GM18909 (cell line): ENCODE measurements around the gene COQ8B.
A peak's percentile ranks its signal among the peaks of the same experiment; 100 is the strongest.
"Not testable (repeated sequence)": the region's sequence is repeated elsewhere in the genome, so short reads cannot be mapped to it uniquely, and the experiment has no call there.

Source experiments
- ATAC-seq: cut with Tn5 transposase; IDR thresholded peaks from one replicate; pipeline ENCODE4 v1.9.1; 2021; ENCODE audit warnings: mild to moderate bottlenecking; ENCODE audit not compliant: unreplicated experiment, poor library complexity

The COQ8B gene

DNA sequence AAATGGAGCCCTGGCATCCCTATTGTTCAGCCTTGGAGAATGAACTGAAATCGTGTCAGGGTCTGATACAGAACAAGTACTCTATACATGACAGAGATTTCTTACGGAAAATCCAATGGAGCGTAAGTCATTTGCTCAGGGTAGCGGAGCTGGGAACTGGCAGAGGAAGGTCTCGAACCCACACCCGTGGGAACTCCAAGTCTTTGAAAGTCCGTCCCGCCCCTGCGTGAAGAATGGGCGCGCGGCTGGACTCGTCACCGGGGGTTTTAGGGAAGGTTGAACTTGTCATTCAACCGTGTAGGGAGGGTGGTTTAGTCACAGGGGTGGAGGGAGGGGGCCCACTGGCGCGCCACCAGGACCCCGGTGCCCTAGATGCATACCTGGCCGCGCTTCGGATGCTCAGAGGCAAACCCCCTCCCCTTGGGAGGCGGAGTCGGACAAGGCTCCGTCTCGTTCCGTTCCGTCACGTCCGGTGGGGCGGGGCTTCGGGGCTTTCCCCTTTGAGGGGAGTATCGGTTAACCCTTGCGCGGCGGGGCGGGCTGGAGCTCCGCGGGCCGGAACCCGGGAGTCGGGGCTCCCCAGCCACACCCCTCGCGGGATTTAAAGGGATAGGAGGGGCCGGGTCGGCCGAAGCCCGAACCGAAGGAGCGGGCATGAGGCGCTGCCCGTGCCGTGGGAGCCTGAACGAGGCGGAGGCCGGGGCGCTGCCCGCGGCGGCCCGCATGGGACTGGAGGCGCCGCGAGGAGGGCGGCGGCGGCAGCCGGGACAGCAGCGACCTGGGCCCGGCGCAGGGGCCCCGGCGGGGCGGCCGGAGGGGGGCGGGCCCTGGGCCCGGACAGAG lies at the start of gene COQ8B, which contains the start of gene ITPKC:
COQ8B (minus strand) TSS at position 405 of the 843 bp plus-strand sequence. CDS start 2,254 bp downstream, outside the sequence.
ITPKC (plus strand) TSS at position 631 of the 843 bp plus-strand sequence; CDS start at position 655, 24 bp downstream.
- peak; percentile 71 for ATAC-seq

DNA sequence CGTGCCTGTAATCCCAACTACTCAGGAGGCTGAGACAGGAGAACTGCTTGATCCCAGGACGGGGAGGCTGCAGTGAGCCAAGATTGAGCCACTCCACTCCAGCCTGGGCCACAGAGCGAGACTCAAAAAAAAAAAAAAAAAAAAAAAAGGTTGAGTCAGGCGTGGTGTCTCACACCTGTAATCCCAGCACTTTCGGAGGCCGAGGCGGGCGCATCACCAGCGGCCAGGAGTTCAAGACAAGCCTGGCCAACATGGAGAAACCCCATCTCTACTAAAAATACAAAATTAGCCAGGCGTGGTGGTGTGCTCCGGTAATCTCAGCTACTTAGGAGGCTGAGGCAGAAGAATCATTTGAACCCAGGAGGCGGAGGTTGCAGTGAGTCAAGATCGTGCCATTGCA lies 49.7 kb upstream of the COQ8B start:
- not testable (repeated sequence) for ATAC-seq

DNA sequence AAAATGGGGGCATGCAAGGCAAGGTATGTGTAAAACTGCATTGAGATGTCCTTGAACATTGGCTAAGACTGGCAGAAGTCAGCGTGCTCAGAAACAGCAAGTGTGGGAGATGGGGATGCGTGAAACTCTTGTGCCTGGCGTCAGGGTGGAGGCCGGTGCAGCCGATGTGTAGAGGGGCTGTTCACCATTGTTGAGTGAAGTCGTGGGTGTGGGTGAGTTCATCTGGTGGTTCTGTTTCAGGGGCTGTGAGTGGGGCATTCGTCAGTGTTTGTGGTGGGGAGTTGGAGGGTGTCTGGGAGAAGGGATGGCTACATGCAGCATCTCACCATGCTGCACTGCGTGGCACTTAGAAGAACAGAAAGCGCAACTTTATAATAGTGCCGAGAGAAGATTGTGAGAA lies 47.3 kb upstream of the COQ8B start:
- ATAC-seq = no peak

DNA sequence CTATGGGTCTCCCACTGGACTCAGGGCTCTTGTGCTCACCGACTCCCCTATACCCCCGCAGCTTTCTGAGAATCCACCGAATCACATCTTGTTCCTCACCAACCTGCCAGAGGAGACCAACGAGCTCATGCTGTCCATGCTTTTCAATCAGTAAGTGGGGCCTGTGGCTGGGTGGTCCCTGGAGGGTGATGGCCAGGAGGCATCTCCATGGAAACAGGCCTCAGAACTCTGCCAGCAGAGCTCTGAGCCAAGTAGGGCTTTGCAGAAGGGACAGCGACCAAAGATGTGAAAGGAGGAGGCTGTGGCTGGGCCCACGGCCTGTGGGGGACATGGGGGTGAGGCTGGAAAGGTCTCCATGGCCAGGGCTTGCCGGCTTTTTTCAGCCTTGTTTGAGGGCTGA lies 46.8 kb upstream of the COQ8B start:
- ATAC-seq = no peak

DNA sequence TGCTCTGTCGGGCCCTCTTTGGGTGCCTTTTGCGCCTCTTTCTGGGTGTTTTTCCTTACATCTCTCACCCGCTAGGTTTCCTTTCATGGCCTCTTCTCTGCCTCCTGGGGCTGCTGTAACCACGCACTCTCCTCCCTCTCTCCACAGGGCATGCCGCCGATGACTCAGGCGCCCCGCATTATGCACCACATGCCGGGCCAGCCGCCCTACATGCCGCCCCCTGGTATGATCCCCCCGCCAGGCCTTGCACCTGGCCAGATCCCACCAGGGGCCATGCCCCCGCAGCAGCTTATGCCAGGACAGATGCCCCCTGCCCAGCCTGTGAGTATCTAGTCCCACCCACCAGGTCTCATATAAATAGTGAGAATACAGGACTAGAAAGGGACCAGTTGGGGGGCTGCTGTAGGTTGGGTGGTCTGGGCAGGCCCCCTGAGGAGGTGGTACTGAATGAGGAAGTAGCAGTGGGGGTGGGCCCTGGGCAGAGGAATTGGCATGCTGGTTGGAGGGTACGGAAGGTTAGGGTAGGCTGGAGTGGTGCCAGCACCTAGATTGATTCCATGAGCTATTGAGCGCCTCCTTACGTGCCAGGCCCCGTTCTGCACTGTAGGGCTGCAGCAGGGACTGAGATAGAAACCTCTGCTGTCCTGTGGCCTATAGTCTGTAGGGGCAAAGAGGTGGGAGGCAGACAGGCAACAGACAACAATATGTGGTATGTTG lies 46.2 kb upstream of the COQ8B start:
- no peak for ATAC-seq

DNA sequence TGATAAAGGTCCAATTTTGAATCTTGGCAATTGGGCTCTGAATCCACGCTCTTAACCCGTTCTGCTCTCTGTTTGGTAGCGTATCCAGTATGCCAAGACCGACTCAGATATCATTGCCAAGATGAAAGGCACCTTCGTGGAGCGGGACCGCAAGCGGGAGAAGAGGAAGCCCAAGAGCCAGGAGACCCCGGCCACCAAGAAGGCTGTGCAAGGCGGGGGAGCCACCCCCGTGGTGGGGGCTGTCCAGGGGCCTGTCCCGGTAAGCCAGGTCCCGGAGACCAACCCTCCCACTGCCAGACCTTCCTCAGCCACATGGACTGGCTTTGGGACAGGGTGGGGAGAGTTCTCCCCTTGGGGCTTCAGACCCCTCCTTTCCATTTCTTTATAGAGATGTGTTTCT lies 42.7 kb upstream of the COQ8B start:
- ATAC-seq = no peak

DNA sequence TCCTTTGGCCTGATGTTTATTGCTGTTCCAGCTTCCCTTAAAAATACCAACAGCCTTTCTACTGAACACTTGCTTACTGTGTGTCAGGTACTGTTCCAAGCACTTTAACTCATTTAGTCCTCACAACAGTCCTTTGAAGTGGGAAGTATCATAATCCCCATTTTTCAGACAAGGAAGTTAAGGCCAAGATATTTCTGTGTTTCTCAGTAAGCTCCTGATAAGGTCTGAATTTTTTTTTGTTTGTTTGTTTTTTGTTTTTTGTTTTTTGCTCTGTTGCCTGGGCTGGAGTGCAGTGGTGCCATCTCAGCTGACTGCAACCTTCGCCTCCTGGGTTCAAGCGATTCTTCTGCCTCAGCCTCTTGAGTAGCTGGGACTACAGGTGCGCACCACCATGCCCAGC lies 41.8 kb upstream of the COQ8B start:
- no peak for ATAC-seq

DNA sequence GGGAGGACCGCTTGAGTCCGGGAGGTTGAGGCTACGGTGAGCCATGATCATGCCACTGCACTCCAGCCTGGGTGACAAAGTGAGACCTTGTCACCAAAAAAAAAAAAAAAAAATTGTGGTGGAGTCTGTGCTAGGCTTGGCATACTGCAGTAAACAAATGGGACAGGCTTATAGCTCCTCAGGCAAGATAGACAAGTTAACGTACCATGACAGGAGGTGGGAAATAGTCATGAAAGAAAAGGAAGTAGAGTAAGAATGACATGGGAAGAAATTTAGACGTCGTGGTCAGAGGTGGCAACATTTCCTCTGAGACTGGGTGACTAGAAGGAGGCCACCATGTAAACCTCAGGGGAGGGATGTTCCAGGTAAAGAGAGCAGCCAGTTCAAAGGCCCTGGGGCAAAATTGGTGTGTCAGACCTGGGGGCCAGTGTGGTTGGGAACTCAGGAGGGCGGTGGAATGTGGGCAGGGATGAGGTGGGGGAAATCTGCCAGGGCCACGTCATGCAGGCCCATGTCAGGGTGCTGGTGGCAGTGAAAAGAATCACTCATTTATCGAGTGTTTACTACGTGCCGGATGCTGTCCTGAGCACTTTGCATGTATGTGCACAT lies 39.9 kb upstream of the COQ8B start:
- no peak for ATAC-seq

DNA sequence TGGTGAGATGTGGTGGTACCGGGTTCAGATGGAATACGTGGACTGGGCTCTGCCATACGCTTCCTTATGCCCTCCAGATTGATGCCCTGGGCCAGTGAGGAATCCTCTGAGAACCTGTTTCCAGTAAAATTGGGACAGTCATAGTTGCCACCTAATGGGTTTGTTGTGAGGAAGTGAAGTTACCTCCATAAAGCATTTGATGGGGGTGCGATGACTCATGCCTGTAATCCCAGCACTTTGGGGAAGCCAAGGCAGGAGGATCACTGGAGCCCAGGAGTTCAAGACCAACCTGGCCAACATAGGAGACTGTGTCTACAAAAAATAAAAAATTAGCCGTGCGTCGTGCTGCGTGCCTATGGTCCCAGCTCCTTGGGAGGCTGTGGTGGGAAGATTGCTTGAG lies 39.1 kb upstream of the COQ8B start:
- ATAC-seq = no peak

DNA sequence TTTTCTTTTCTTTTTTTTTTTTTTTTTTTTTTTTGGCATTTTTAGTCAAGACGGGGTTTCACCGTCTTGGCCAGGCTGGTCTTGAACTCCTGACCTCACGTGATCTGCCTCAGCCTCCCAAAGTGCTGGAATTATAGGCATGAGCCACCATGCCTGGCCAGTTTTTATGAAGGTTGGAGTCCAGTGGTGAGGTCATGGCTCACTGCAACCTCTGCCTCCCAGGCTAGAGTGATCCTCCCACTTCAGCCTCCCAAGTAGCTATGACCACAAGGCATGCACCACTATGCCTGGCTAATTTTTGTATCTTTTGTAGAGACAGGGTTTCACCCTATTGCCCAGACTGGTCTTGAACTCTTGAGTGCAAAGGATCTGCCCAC lies 38.5 kb upstream of the COQ8B start:
- ATAC-seq = no peak

DNA sequence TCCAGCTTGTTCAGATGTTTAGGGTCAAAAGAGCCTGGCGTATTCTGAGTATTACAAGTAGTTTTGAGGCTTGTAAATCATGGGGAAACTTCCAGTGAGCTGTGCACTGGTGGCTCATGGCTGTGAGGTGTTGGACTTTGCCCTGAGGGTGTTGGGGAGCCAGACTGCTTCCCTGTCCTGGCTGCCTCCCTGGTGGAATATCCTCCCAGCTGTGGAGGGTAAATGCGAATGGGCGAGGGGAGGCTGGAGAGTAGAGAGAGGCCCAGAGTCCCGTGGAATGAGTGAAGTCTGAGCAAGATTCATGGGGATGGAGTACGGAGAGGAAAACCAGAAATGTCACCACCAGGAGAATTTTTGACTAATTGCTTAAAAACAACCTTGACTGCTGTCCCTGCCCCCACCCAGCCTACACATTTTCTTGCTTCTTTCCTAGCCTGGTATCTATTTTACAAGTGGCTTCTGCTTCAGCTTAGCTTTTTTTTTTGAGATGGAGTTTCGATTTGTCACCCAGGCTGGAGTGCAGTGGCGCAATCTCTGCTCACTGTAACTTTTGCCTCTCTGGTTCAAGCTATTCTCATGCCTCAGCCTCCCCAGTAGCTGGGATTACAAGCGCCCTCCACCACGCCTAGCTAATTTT lies 38.0 kb upstream of the COQ8B start:
- no peak for ATAC-seq

DNA sequence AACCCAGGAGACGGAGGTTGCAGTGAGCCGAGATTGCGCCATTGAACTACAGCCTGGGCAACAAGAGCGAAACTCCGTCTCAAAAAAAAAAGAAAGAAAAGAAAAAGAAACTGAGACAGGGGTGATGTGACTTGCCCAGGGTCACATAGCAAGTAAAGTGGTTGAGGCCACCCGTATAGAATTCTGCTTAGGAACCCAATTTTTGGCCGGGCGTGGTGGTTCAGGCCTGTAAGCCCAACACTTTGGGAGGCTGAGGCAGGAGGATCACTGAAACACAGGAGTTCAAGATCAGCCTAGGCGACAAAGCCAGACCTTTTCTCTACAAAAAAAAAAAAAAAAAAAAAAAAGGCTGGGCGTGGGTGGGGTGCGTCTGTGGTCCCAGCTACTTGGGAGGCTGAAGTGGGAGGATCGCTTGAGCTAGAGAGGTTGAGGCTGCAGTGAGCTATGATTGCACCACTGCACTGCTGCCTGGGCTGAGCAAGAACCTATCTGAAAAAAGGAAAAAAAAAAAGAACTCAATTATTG lies 35.6 kb upstream of the COQ8B start:
- no peak for ATAC-seq

DNA sequence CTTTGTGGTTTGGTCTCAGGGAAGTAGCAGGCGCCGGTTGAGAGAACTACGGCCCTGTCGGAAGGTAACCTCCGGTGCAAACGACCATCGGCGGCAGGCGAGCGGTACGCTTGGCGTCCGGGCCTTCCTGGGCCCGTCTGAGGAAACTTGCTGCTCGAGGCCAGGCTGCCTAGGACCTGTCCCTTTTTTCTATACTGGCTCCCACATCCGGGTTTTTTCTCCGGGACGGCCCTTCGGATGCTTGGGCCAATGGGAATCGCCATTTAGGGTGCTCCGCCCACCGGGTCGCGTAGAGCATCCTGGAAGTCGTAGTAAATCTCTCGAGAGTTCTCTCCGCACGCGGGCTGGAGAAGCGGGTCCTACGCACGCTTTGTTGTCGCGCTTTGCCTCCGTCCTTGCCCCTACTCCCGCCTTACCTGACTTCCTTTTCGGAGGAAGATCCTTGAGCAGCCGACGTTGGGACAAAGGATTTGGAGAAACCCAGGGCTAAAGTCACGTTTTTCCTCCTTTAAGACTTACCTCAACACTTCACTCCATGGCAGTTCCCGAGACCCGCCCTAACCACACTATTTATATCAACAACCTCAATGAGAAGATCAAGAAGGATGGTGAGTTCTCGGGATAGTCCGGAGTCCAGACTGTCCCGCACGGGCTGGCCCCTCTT lies 34.3 kb upstream of the COQ8B start, which contains the start of gene SNRPA:
SNRPA (plus strand) TSS at position 330 of the 664 bp plus-strand sequence; CDS start at position 536, 206 bp downstream.
- ATAC-seq = peak; percentile 50

DNA sequence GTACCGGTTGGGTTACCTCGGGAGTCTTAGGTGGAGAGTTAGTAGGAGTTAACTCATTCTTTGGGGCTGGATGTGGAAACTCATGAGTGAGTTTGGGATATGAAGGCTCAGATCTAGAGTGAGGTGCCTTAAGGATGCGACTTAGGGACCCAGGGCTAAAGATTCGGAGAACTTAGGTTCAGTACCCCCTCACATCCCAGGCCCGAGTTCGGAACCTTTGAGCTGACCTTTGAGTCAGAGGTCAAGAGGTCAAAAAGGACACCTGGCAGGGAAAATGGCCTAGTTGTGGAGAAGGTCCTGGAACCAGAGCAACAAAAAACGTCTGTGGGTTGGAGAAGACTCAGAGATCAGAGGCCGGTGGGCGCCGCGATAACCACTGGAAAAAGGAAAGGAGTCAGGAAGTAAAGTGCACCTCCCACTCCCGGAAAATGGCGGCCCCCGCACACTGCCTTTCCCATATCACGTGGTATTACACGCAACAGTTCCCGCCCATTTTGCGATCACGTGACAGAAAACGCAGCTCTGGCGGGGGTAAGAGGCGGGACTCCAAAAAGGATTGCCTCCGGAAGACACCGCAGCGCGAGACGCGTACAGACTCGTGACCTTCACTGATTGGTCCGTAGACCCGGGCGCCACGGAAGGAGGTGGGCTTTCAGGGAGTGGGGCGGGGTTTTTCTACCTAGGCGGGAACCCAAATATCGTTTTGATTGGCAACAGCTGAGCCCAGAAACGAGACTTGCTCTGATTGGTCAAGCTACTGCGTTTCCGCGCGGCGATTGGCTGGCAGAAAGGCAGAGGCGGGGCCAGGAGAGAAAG lies 33.6 kb upstream of the COQ8B start, which contains the start of gene ACTMAP:
ACTMAP (minus strand) TSS at position 420 of the 816 bp plus-strand sequence. CDS start 674 bp downstream, outside the sequence.
- peak; percentile 86 for ATAC-seq

DNA sequence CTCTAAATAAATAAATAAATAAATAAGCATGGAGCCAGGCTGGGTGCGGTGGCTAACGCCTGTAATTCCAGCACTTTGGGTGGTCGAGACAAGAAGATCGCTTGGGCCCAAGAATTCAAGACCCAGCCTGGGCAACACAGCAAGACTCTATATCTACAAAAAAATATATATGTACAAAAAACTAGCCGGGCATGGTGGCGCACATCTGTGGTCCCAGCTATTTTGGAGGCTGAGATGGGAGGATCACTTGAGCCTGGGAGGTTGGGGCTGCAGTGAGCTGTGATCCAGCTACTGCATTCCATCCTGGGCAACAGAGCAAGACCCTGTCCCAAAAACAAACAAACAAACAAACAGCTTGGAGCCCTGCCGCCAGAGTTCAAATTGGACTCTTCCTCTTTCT lies 30.9 kb upstream of the COQ8B start:
- no peak for ATAC-seq

DNA sequence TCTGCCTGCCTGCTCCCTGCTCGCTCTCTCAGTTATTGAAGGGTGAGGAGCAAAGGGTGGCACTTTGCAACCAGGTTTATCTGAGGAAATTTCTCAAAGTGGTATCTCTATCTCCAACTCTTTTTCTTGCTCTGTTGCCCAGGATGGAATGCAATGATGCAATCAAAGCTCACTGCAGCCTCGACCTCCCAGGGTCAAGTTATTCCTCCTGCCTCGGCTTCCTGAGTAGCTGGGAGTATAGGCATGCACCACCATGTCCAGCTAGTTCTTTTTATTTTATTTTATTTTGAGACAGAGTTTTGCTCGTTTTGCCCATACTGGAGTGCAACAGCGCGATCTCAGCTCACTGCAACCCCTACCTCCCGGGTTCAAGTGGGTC lies 28.7 kb upstream of the COQ8B start:
- no peak for ATAC-seq

DNA sequence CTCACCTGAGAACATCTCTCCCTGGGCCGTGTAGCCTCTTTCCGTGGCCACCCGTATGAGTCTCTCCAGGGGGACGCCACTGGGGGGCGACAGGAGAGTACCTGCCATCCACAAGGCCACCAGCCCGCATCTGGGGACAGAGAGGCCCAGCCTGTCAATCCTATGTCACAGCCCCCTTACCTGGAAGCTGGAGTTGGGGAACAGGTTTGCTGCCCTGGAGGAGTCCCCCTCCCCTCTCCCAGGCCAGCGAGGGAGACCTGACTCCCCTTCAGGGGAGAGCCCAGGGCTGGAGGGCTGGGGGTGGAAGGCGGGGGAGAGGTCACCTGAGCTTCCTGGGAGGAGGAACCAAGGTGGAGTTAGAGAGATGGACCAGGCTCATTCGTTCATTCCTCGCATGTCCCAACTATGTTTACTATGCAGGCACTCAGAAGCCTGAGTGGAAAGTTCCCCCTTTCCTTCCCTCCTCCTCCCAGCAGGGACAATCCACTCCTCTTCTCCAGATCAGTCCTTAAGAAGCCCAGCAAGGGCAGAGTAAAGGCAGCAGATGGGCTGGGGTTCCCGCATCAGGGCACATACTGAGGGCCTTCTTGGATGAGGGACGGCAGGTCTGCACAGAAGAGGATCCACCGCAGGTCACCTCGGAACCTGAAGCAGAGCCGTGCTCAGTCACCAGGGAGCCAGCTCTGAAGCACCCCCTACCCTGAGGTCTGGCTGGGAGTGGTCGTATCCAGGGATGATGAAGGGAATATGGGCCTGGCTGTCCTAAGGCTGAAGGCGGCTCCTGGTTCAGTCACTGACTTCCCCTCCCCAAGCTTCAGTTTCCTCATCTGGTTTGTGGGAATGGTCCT lies 28.1 kb upstream of the COQ8B start:
- ATAC-seq = no peak

DNA sequence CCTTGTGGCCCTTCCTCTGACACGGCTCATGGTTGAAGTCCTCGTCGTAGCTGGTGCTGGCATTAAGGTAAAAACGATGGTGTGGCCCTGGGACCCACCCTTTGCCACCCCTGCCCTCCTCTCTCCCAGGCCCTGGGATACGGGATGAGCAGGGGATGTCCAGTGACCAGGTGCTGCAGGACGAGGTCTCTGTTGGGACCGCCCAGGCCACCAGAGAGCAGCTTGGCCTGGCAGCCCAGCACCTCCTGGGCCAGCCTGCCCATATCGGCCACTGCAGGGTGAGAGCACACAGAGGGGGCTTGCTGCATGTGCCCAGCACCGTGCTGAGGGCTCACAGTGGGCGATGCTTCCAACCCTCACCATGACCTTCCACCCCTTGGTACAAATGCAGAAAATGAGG lies 27.2 kb upstream of the COQ8B start:
- no peak for ATAC-seq
